Liver (tissue), 3 donors: ENCODE data around the gene DIS3L2.

Source experiments
- GABPA ChIP-seq, 2 donors: IDR thresholded peaks in 1 of 2; conservative IDR thresholded peaks in 1 of 2; 2 replicates each; pipeline ENCODE4 v1.6.1; 2016; ENCODE audit warnings: antibody characterized with exemption in 2 of 2, mild to moderate bottlenecking in 1 of 2, moderate library complexity in 1 of 2
- YY1 ChIP-seq: IDR thresholded peaks from 2 replicates; pipeline ENCODE4 v1.6.1; 2016; ENCODE audit warnings: antibody characterized with exemption, mild to moderate bottlenecking
- TF ChIP-seq, protein P1 (sequence below): fragments of 150-350 bp; IDR thresholded peaks from 2 replicates; pipeline ENCODE4 v1.5.1; 2017; ENCODE audit warnings: improper control_type of control experiment, low read depth, low read length; ENCODE audit not compliant: missing input control
- donor health status: healthy.
- donor health status: healthy.

GRCh38 chr2:232104076-232104646 is 142.6 kb downstream of the DIS3L2 start:
- TF ChIP-seq, protein P1, sequence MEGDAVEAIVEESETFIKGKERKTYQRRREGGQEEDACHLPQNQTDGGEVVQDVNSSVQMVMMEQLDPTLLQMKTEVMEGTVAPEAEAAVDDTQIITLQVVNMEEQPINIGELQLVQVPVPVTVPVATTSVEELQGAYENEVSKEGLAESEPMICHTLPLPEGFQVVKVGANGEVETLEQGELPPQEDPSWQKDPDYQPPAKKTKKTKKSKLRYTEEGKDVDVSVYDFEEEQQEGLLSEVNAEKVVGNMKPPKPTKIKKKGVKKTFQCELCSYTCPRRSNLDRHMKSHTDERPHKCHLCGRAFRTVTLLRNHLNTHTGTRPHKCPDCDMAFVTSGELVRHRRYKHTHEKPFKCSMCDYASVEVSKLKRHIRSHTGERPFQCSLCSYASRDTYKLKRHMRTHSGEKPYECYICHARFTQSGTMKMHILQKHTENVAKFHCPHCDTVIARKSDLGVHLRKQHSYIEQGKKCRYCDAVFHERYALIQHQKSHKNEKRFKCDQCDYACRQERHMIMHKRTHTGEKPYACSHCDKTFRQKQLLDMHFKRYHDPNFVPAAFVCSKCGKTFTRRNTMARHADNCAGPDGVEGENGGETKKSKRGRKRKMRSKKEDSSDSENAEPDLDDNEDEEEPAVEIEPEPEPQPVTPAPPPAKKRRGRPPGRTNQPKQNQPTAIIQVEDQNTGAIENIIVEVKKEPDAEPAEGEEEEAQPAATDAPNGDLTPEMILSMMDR: no peak
- no peak for TF ChIP-seq GABPA (IDR thresholded peaks at IDR 0.05 in 1 of 2, conservative IDR thresholded peaks at IDR 0.05 in 1 of 2)
- TF ChIP-seq YY1: no peak
